ENCODE data around the gene WDR37.
"Not testable (repeated sequence)": the region's sequence is repeated elsewhere in the genome, so short reads cannot be mapped to it uniquely, and the experiment has no call there.

Gene WDR37

DNA sequence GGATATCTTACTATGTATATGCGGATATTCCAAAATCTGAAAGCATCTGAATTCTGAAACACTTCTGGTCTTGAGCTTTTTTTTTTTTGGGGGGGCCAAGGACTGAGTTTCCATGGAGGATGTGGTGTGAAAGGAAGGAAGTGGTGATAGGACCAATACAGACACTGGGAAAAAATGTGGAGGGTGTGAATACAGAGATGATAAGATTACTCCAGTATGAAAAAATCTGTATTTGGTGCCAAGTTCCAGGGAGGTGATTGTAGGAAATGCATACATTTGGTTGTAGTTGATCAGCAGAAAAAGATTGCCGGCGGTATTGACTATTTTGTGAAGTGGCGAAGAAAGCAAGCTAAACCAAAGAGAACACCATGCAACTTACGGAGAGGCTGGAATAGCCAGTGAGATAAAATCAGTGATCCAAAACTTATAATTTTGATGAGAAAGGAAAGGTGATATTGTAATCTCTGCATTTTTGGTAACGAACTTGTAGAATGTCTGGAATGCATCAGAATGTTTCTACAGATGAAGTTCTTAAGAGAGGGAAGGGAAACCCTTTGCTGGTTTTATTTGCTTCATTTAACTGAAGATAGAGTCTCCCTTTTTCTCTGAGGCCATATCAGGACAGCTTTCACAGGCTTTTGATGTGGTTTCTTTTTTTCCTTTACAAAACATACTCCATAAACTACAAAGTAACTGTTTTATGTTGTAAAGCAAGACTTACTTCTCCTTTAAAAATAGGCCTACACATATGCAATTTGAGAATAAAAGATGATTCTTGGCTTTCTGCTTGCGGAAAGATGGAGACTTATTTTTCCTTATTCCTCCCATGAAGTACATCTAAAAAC is 6.0 kb downstream of the WDR37 start:
- no peak overlapping the region for H2AFZ ChIP-seq (ENCODE audit: low read length)
- H3K9ac ChIP-seq (ENCODE audit: low read length) = no peak overlapping the region
- H3K36me3 ChIP-seq (ENCODE audit: insufficient read depth, low read length) = peaks cover 43% of the 10 kb centered on the region
- H3K9me3 ChIP-seq (ENCODE audit: low read length) = no peaks in the 10 kb centered on the region
- H3K79me2 ChIP-seq (ENCODE audit: insufficient read depth, low read length) = peaks cover 42% of the 10 kb centered on the region
- H3K27me3 ChIP-seq (ENCODE audit: insufficient read depth, low read length) = no peaks in the 10 kb centered on the region
- H3K4me2 ChIP-seq (ENCODE audit: low read length) = no peak overlapping the region; the same call in 1 of the 2 replicates
- no peak overlapping the region for H3K4me3 ChIP-seq (ENCODE audit: low read depth, low read length, poor library complexity, severe bottlenecking)
- H3K9me2 ChIP-seq (ENCODE audit: low read depth, low read length) = no peaks in the 10 kb centered on the region
- H3F3A ChIP-seq (ENCODE audit: insufficient read depth, low read length) = no peaks in the 10 kb centered on the region
- H3K27ac ChIP-seq (ENCODE audit: low read depth, low read length, poor library complexity, severe bottlenecking) = no peak overlapping the region
- TF ChIP-seq EZH2 (IDR thresholded peaks at IDR 0.05; ENCODE audit: borderline replicate concordance, low read length) = no peak
- TF ChIP-seq, protein P1, sequence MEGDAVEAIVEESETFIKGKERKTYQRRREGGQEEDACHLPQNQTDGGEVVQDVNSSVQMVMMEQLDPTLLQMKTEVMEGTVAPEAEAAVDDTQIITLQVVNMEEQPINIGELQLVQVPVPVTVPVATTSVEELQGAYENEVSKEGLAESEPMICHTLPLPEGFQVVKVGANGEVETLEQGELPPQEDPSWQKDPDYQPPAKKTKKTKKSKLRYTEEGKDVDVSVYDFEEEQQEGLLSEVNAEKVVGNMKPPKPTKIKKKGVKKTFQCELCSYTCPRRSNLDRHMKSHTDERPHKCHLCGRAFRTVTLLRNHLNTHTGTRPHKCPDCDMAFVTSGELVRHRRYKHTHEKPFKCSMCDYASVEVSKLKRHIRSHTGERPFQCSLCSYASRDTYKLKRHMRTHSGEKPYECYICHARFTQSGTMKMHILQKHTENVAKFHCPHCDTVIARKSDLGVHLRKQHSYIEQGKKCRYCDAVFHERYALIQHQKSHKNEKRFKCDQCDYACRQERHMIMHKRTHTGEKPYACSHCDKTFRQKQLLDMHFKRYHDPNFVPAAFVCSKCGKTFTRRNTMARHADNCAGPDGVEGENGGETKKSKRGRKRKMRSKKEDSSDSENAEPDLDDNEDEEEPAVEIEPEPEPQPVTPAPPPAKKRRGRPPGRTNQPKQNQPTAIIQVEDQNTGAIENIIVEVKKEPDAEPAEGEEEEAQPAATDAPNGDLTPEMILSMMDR (IDR thresholded peaks at IDR 0.05; ENCODE audit: low read length) = no peak
- no peaks in the 10 kb centered on the region for H4K20me1 ChIP-seq (ENCODE audit: insufficient read depth, low read length)
- peaks cover 31% of the 10 kb centered on the region for H3K4me1 ChIP-seq (ENCODE audit: insufficient read depth, low read length, severe bottlenecking)

DNA sequence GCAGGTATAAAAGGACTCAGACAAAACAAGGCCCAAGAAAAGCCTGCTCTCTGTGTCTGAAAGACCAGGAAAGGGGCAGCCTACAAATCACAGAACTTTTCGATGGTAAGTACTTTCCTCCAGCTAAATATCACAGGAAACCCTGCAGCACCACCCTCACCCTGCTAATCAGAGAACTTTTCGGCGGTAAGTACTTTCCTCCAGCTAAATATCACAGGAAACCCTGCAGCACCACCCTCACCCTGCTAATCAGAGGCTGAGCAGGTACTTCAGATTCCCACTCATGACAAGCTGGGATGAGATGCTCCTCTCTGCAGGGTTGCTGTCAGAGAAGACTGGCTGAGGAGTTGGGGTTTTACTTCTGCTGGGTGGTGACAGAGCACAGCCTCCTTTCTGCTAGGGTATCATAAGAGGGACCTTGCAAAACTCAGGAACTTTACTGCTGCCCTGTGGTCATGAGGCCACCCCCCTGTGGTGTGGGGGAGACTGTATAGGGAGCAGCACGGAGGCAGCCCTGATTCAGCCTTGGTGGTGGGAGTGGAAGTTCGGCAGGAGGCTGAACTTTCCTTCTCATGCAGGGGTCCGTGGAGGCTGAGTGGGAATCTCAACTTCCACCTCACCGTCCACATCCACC is 7.2 kb downstream of the WDR37 start:
- peaks cover 33% of the 10 kb centered on the region for H3K79me2 ChIP-seq (ENCODE audit: insufficient read depth, low read length)
- H3K36me3 ChIP-seq (ENCODE audit: insufficient read depth, low read length) = peaks cover 40% of the 10 kb centered on the region
- H3K9ac ChIP-seq (ENCODE audit: low read length) = no peak overlapping the region
- H3K9me2 ChIP-seq (ENCODE audit: low read depth, low read length) = no peaks in the 10 kb centered on the region
- no peak overlapping the region for H3K27ac ChIP-seq (ENCODE audit: low read depth, low read length, poor library complexity, severe bottlenecking)
- H3F3A ChIP-seq (ENCODE audit: insufficient read depth, low read length) = no peaks in the 10 kb centered on the region
- no peaks in the 10 kb centered on the region for H3K9me3 ChIP-seq (ENCODE audit: low read length)
- peaks cover 20% of the 10 kb centered on the region for H3K4me1 ChIP-seq (ENCODE audit: insufficient read depth, low read length, severe bottlenecking)
- no peak overlapping the region for H3K4me2 ChIP-seq (ENCODE audit: low read length)
- no peak overlapping the region for H2AFZ ChIP-seq (ENCODE audit: low read length)
- H4K20me1 ChIP-seq (ENCODE audit: insufficient read depth, low read length) = no peaks in the 10 kb centered on the region
- H3K4me3 ChIP-seq (ENCODE audit: low read depth, low read length, poor library complexity, severe bottlenecking) = no peak overlapping the region
- H3K27me3 ChIP-seq (ENCODE audit: insufficient read depth, low read length) = no peaks in the 10 kb centered on the region
- TF ChIP-seq EZH2 (IDR thresholded peaks at IDR 0.05; ENCODE audit: borderline replicate concordance, low read length) = no peak
- TF ChIP-seq, protein P1 (IDR thresholded peaks at IDR 0.05; ENCODE audit: low read length) = no peak

DNA sequence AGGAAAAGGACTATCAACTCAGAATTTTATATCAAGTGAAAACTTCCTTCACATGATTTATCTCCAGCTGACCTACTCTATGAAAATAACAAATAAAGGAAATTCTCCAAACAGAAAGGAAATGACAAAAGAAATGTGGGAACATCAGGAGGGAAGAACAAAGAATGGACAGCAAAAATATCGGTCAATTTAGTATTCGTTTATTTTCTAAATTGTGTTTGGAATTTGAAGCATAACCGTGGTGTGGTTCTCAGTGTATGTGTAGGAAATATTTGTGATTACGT is 8.7 kb downstream of the WDR37 start:
- peaks cover 26% of the 10 kb centered on the region for H3K79me2 ChIP-seq (ENCODE audit: insufficient read depth, low read length)
- H3K4me2 ChIP-seq (ENCODE audit: low read length) = no peak overlapping the region
- no peaks in the 10 kb centered on the region for H3F3A ChIP-seq (ENCODE audit: insufficient read depth, low read length)
- H3K4me3 ChIP-seq (ENCODE audit: low read depth, low read length, poor library complexity, severe bottlenecking) = no peak overlapping the region
- no peaks in the 10 kb centered on the region for H3K9me3 ChIP-seq (ENCODE audit: low read length)
- no peaks in the 10 kb centered on the region for H3K27me3 ChIP-seq (ENCODE audit: insufficient read depth, low read length)
- TF ChIP-seq EZH2 (IDR thresholded peaks at IDR 0.05; ENCODE audit: borderline replicate concordance, low read length) = no peak
- TF ChIP-seq, protein P1 (IDR thresholded peaks at IDR 0.05; ENCODE audit: low read length) = no peak
- H4K20me1 ChIP-seq (ENCODE audit: insufficient read depth, low read length) = no peaks in the 10 kb centered on the region
- H3K27ac ChIP-seq (ENCODE audit: low read depth, low read length, poor library complexity, severe bottlenecking) = no peak overlapping the region
- H3K4me1 ChIP-seq (ENCODE audit: insufficient read depth, low read length, severe bottlenecking) = peaks cover 17% of the 10 kb centered on the region
- peaks cover 30% of the 10 kb centered on the region for H3K36me3 ChIP-seq (ENCODE audit: insufficient read depth, low read length)
- H2AFZ ChIP-seq (ENCODE audit: low read length) = no peak overlapping the region
- no peaks in the 10 kb centered on the region for H3K9me2 ChIP-seq (ENCODE audit: low read depth, low read length)
- no peak overlapping the region for H3K9ac ChIP-seq (ENCODE audit: low read length)

DNA sequence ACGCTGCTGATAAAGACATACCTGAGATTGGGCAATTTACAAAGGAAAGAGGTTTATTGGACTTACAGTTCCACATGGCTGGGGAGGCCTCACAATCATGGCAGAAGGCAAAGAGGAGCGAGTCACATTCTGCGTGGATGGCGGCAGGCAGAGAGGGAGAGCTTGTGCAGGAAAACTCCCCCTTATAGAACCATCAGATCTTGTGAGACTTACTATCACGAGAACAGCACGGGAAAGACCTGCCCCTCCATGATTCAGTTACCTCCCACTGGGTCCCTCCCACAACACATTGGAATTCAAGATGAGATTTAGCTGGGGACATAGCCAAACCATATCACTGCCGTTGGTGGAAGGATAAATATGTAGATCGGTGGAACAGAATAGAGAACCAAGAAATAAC is 10.5 kb downstream of the WDR37 start:
- not testable (repeated sequence) for H3K4me1 ChIP-seq (ENCODE audit: insufficient read depth, low read length, severe bottlenecking); H3K79me2 ChIP-seq (ENCODE audit: insufficient read depth, low read length); H3K27me3 ChIP-seq (ENCODE audit: insufficient read depth, low read length); H3K4me3 ChIP-seq (ENCODE audit: low read depth, low read length, poor library complexity, severe bottlenecking); H3F3A ChIP-seq (ENCODE audit: insufficient read depth, low read length); H3K9me2 ChIP-seq (ENCODE audit: low read depth, low read length); H3K4me2 ChIP-seq (ENCODE audit: low read length); H3K9ac ChIP-seq (ENCODE audit: low read length); H4K20me1 ChIP-seq (ENCODE audit: insufficient read depth, low read length); H2AFZ ChIP-seq (ENCODE audit: low read length); H3K27ac ChIP-seq (ENCODE audit: low read depth, low read length, poor library complexity, severe bottlenecking); H3K9me3 ChIP-seq (ENCODE audit: low read length)
- peaks cover 20% of the 10 kb centered on the region for H3K36me3 ChIP-seq (ENCODE audit: insufficient read depth, low read length)

Measured in OCI-LY1 (cell line).